ENCODE data around the gene ACAD9.

GRCh38 chr3:128844502-128844901, 34.9 kb upstream of the ACAD9 start:
- TF ChIP-seq SUZ12 (IDR thresholded peaks at IDR 0.05; ENCODE audit: extremely low read depth, insufficient read depth, insufficient read length) (no peak), YY1 (IDR thresholded peaks at IDR 0.05; ENCODE audit: insufficient read depth, insufficient read length) (no peak)
